ENCODE measurements around the gene GIPC3.
"Not testable (repeated sequence)": the region's sequence is repeated elsewhere in the genome, so short reads cannot be mapped to it uniquely, and the experiment has no call there.

The GIPC3 gene

DNA sequence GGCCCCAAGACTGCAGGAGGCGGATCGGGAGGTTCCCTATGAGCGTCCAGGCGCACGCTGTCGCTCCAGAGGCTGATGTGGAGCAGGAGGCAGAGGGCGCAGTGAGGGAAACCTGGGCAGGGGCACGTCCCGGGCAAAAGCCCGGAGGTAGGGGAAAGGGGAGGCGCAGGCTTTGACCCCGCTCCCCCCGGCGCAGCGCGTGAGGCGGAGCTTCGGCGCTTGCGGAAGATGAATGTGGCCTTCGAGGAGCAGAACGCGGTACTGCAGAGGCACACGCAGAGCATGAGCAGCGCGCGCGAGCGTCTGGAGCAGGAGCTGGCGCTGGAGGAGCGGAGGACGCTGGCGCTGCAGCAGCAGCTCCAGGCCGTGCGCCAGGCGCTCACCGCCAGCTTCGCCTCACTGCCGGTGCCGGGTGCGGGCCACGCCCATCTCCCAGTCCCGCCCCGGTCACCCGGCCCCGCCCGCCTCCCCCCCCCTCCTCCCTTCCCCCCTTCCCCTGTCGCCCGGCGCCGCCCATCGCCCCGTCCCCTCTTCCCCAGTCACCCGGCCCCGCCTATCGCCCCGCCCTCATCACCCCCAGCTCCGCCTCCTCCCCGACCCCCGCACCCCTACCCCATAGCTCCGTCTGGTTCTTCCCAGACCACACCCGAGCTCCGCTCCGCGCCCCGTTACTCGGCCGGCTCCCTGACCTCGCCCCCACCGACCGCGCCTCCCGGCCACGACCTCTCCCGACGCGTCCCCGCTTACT is 8.4 kb upstream of the GIPC3 start:
- no peak for DNase-seq (ENCODE audit: low spot score)

DNA sequence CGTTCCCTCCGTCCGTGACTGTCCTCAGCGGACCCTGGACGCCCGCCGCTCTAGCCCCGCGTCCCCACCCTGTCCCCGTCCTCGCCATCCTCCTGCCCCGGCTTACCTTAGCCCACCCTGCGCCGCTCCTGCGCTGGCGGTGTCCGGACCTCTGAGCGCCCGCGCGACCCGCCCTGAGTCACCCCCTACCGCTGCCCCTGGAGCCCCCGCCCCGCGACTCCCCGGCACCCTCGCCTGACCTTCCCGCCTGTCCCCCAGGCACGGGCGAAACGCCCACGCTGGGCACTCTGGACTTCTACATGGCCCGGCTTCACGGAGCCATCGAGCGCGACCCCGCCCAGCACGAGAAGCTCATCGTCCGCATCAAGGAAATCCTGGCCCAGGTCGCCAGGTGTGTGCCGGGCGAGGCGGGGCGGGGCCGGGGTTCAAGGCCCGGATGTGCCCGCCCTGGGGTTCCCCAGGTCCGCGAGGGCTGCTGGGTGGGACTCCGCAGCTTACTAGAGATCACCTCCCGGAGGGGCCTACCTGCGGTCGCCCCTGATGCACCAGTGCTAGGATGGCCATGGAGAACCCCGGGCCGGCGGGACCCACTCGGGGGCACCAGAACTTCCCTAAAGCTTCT is 7.4 kb upstream of the GIPC3 start:
- DNase-seq (ENCODE audit: low spot score), result no peak

DNA sequence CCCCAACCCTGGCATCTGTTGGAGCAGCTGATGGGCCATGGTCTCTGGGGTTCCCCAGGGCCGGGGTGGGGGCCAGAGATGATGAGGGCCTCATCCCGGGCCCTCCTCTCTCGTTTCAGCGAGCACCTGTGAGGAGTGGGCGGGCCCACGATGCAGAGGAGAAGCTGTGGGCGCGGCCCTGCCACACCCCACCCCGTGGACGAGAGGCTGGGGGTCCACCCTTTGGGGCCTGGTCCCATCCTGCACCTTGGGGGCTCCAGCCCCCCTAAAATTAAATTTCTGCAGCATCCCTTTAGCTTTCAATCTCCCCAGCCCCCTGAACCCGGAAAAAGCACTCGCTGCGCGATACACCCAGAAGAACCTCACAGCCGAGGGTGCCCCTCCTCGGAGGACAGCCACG is 6.9 kb upstream of the GIPC3 start:
- DNase-seq (ENCODE audit: low spot score), result no peak

DNA sequence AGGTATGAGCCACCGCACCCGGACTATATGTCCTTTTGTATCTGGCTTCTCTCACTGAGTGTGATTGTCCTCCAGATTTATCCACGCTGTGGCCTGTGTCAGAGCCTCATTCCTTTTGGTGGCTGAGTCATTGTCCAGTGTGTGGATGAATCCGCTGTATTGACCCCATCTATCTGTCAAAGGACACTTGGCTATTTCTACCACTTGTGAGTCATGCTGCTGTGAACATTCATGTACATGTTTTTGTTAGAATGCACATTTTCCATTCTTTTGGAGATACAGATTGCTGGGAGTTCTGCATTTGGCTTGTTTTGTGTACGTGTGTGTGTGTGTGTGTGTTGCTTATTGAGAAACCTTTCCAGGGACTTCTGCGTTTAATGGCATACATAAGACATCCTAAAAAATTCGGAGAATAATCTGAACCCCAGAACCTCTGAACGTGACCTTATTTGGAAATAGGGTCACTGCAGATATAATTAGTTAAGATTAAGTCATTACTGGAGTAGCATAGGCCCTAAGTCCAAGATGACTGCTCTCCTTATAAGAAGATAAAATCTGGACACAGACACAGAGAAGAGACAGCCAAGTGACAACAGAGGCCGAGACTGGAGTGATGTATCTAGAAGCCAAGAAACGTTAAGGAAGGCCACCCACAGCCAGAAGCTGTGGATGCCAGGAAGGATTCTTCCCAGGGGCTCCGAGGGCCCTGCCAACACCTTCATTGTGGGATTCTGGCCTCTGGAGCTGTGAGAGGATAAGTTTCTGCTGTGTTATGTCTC is 4.9 kb upstream of the GIPC3 start:
- DNase-seq (ENCODE audit: low spot score), result no peak

DNA sequence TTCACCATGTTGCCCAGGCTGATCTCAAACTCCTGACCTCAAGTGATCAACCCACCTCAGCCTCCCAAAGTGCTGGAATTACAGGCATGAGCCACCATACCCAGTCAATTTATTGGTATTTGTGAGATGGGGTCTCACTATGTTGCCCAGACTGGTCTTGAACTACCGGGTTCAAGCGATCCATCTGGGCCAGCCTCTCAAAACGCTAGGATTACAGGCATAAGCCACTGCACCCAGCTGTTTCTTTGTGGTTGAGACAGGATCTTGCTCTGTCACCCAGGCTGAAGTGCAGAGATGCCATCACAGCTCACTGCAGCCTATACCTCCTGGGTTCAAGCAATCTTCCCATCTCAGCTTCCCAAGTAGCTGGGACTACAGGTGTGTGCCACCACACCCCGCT is 3.5 kb upstream of the GIPC3 start:
- not testable (repeated sequence) for DNase-seq (ENCODE audit: low spot score)

DNA sequence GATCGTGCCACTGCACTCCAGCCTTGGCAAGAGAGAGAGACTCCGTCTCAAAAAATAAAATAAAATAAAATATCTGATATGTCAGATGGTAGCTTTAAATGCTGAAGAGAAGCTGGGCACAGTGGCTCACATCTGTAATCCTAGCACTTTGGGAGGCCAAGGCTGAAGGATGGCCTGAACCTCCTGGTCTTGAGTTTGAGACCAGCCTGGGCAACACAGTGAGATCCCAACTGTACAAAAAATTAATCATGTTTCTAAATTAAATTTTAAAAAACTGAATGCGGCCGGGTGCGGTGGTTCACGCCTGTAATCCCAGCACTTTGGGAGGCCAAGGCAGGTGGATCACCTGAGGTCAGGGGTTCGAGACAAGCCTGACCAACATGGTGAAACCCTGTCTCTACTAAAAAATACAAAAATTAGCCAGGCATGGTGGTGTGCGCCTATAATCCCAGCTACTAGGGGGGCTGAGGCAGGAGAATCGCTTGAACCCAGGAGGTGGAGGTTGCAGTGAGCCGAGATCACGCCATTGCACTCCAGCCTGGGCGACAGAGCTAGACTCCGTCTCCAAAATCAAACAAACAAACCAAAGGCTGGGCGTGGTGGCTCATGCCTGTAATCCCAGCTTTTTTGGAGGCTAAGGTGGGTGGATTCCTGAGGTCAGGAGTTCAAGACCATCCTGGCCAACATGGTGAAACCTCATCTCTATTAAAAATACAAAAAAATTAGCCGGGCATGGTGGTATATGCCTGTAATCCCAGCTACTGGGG is 1.1 kb upstream of the GIPC3 start:
- DNase-seq (ENCODE audit: low spot score), result not testable (repeated sequence)

DNA sequence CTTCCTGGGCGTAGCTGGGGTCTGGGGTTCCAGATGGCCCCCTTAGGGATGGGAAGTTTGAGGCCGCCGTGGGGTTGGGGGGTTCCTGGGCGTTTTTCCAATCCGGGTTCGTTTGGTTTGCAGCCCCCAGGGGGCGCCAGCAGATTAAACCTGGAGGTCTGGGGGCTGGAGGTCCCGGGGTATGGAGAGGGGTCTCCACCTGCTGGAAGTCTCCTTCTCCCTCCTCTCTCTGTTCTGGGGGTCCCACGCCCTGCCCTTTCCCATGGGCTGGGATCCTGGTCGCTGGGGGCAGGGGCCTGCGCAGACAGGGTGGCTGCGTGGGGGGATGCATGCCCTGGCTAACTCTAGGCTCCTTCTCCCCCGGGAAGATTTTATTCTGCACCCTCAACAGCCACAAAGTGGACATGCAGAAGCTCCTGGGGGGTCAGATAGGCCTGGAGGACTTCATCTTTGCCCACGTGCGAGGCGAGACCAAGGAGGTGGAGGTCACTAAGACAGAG is 899 bp downstream of the GIPC3 start:
- no peak for DNase-seq (ENCODE audit: low spot score)

DNA sequence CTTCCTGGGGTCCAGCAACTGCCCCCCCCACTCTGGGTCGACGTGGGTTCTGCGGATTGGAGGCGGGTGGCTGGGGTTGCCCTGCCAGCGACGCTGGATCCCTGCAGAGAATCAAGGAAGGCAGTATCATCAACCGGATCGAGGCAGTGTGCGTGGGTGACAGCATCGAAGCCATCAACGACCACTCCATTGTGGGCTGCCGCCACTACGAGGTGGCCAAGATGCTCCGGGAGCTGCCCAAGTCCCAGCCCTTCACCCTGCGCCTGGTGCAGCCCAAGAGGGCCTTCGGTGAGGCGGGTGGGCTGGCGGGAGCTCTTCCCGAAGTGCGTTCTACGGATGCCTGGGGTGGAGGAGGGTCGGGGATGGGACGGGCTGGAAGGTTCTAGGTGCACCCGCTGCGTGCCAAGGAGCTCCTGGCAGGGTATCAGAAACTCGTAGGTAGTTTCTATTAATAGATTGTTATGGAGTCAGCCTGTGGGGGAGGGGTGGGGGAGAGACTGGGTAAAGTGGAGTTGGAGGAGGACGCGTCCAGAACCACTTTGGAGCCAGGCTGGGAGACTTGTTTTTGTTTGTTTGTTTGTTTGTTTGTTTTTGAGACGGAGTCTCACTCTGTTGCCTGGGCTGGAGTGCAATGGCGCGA is 1.5 kb downstream of the GIPC3 start:
- DNase-seq (ENCODE audit: low spot score), result no peak

DNA sequence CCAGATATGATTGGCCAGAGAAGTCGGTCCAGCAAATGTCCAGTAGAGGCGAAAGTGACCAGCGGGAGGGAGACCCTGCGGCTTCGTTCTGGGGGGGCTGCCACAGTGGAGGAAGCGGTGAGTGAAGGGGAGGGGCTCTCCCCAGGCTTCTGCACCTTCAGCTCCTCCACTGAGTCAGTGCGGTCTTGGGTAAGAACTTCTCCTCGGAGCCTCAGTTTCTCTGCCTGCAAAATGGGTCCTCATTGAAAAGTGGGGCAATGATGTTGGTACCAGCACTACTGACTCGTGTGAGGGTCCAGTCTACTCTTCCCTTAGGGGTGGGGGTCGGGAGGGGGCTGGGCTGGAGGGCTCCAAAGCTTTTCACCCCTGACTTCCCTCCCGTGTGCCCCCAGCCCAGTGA is 4.2 kb downstream of the GIPC3 start:
- DNase-seq (ENCODE audit: low spot score), result no peak

DNA sequence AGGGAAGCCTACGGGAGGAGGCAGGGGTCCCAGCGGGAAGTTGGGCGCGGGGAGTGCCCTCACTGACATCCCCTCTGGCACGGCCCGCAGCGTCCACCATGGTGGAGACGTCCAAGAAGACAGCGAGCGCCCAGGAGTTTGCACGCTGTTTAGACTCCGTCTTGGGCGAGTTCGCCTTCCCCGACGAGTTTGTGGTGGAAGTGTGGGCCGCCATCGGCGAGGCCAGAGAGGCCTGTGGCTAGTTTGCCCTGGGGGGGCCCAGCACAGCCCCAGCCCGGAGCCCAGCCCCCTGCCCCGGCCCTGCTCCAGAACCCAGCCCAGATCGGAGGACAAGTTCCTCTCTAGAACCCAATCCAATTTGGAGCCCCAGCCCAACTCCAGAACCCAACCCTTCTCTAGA is 4.7 kb downstream of the GIPC3 start:
- no peak for DNase-seq (ENCODE audit: low spot score)

DNA sequence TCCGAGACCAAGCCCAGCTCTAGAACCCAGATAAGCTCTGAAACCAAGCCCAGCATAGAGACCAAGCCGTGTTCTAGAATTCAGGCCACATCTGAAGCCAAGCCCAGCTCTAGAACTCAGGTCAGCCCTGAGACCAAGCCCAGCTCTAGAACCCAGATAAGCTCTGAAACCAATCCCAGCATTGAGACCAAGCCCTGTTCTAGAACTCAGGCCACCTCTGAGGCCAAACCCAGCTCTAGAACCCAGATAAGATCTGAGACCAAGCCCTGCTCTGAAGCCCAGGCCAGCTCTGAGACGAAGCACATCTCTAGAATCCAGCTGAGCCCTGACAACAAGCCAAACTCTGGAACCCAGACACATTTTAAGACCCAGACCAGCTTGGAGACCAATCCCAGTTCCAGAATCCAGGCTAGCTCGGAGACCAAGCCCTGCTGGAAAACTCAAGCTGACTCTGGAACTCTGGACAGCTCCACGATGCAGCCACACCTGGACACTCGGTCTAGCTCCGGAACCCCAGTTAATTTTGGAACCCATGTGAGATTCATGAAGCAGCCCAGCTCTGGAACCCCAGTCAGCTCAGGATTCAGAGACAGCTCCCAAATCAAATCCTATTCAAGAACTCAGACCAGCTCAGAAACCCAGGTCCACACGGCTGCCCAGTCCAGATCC is 5.8 kb downstream of the GIPC3 start:
- no peak for DNase-seq (ENCODE audit: low spot score)

DNA sequence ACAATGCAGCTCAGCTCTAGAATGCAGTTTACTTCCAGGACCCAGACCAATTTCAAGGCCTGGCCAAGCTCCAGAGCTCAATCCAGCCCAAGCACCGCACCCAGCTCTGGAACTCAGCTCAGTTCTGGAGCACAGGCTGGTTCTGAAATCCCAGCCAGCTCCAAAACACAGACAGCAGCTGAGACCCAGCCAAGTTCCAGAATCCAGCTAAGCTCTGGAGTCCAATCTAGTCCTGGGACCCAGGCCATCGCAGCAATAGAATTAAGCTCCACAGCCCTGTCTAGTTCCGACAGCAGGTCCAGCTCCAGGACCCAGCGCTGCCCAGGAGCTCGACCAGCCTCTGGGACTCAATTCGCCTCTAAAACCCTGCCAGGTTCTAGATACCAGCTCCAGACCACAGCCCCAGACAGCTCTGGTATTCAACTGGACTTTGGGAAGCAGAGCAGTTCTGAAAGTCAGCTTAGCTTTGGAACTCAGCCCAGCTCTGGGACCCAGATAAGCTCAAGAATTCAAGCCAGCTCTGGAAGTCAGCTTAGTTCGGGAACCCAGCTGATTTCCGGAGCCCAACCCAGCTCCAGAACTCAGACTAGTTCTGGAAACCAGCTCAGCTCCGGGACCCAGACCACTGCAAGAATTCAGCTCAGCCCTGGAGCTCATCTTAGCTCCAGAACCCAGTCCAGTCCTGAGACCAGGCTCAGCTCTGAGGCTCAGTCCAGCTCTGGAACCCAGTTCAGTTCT is 6.8 kb downstream of the GIPC3 start:
- DNase-seq (ENCODE audit: low spot score), result no peak

DNA sequence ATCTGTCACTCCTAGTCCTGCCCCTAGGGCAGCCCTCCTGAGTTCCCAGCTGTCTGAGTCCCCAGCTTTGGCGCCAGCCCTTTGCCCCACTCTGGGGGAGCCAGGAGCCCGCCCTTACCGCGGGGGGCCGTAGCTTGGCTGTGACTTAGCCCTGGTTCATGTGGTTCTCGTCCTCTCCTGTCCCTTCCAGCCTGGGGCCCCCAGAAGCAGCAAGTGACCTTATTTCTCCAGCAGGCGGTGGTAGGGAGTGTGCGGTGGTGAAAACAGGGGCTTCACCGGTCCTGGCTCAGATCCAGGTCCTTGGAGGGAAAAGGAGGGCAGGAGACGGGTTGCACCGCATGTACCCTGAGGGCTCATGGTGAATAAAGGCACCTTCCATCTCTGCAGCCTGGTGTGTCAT is 7.9 kb downstream of the GIPC3 start:
- DNase-seq (ENCODE audit: low spot score), result no peak

DNA sequence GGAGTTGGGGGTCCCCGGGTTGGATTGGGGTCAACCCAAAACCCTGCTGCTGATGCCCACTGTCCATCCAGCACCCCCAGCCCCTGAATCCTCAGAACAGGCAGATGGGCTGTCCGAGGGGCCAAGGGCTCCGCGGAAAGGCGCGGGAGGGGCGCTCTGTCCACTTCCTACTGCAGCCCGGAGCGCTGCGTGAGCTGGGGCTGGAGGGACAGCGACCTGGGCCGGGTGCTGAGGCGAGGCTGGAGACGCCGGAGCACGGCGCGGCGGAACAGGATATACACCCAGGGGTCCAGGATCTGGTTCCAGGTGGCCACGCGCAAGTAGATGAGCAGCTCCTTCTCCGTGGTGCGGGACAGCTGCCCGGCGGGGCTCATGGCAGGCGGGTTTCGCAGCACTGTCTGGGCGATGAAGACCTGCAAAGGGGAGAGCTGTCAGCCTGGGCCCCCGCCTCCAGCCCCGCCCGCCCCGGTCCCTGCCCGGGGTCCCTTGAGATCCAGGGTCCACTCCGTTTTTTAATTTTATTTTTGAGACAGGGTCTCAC is 10.3 kb downstream of the GIPC3 start:
- DNase-seq (ENCODE audit: low spot score), result no peak

DNA sequence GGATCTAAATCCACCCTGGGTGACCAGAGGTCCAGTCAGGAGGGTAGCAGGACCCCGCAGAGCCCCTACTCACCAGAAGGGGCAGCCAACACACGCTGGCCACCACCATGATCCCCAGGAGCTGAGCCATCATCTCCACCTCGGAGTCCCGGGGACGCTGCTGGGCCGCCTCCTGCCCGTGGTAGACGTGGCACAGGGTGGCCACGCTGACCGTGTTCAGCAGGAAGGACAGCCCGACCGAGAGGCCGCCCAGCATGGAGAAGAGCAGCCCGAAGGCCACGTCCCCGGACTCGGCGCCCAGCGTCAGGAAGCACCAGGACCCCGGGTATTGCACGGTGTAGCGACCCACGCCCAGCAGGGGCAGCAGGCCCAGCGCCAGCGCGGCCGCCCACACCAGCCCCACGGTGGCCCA is 14.5 kb downstream of the GIPC3 start:
- no peak for DNase-seq (ENCODE audit: low spot score)

DNA sequence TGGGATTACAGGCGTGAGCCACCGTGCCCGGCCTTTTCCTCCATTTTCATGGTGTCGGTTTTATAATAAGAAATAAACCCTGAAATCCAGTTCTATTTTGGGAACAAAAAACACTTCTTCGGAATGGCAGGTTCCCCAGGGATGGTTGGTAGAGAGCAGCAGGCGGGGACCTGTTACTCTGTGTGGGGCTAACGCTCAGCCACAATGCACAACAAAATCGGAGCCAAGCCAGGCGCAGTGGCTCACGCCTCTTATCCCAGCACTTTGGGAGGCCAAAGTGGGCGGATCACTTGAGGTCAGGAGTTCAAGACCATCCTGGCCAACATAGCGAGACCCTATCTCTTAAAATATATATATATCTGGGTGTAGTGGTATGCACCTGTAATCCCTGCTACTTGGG is 15.7 kb downstream of the GIPC3 start:
- DNase-seq (ENCODE audit: low spot score), result no peak

DNA sequence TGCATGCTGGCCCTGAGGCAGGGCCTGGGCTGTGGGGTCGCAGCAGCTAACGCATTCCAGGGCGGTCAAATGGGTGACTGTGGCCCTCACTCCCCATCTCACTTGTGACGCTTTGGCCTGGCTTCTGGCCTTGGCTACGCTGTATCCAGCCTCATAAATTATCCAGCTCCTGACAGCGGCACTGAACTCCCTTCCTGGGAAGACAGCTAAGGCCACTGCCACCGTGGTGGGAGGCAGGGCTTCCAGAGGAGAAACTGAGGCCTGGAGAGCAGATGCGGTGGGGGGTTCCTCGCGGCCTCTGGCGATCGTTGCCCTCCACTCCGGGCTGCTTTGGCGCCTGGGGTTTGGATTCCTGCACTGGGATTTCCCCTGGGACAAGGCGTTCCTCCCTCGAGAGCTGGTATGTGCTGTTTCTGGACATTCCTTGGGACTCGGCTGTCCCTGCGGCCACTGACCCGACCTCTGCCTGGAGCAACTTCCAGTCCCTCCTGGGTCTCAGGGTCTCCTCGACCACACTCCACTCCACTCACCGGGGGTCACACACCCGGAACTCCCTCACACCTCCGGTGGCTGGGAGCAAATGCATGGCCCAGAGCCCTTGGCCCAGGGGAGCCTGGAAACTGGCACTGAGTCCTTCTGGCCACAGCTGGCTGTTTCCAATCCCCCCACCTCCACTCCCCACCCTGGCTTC is 18.0 kb downstream of the GIPC3 start:
- DNase-seq (ENCODE audit: low spot score), result no peak

DNA sequence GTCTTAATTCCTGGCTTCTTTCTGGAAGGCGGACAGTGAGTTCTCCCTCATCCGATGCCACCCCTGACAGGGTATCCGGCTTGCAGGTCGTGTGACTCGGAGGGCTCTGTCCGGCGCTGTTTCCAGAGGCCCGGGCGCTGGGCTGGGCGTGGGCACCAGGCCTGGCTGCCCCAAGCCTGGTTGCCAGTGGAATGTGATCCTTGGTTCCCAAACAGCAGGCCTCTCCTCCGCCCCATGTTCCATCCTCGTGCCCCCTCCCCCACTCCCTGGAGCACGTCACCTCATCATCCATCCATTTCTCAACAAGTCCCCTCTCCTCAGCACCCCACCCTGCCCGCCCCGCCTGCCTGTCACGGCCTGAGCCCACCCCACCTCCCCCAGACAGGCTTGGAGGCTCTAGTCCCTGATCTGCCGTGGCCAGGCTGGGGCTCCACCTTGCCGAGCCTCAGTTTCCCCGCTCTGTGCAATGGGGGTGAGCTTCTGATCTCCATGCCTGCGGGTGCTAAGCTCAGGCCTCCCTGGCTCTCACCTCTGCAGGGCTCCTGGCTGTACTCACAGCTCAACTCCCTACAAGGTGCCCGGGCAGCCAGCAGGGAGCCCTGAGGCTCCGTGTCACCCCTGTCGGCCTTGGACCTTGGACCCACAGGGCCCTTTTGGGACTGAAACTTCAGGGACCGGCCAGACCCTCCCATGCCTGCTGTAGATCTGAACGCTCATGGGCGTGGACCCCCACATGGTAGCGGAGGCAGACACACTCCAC is 19.1 kb downstream of the GIPC3 start:
- DNase-seq (ENCODE audit: low spot score), result no peak

DNA sequence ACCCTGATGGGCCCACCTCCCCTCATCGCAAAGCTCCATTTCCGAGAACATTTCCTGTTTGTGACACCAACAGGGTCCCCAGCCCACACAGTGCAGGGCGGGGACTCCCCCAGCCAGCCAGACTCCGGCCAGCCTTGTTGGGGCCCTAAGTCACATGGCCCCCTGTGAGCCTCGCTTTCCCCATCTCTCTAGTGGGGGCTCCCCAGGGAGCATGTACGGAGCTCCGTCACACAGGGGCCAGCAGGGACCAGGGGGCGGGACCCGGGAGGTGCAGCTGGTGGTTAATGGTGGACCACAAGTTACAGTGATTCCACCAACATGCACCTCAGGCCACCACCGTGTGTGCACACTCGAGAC is 19.7 kb downstream of the GIPC3 start:
- DNase-seq (ENCODE audit: low spot score), result no peak
